Common myeloid progenitor, CD34-positive (primary cell): ENCODE measurements around the gene GRAMD1B.
A peak's percentile ranks its signal among the peaks of the same experiment; 100 is the strongest.
"Not testable (repeated sequence)": the region's sequence is repeated elsewhere in the genome, so short reads cannot be mapped to it uniquely, and the experiment has no call there.

Source experiments
- CTCF ChIA-PET: fragments of 350-600 bp; sonication (Branson Sonifier 250); formaldehyde crosslinking; loops from one replicate; lab custom pipeline; 2021; ENCODE audit warnings: antibody characterized with exemption; lab: Charles Lee
- POLR2A ChIA-PET: fragments of 350-600 bp; sonication (Branson Sonifier 250); formaldehyde crosslinking; loops from one replicate; lab custom pipeline; 2021; ENCODE audit warnings: antibody characterized with exemption; lab: Charles Lee
- DNase-seq, 3 donors: peaks; one replicate each; pipeline versions ENCODE4 v3.0.0 to v3.0.0-alpha.2; 2013
- H3K27ac ChIP-seq, 2 experiments: 1 replicate in 1 of 2; 2 replicates in 1 of 2; pipeline ENCODE4 v1.7.0; 2013; ENCODE audit warnings: inconsistent platforms in 2 of 2, low read length in 2 of 2, mild to moderate bottlenecking in 2 of 2, low read depth in 1 of 2, moderate library complexity in 1 of 2; ENCODE audit not compliant: severe bottlenecking in 2 of 2, insufficient read depth in 1 of 2, poor library complexity in 1 of 2
- H3K27me3 ChIP-seq, 5 experiments: replicated peaks in 2 of 5; 1 replicate in 3 of 5; 2 replicates in 2 of 5; pipeline versions ENCODE4 v1.6.1 to v1.7.0; 2013; ENCODE audit warnings: low read length in 4 of 5, mild to moderate bottlenecking in 2 of 5, moderate library complexity in 2 of 5, inconsistent platforms in 1 of 5; ENCODE audit not compliant: insufficient read depth in 5 of 5, control insufficient read depth in 4 of 5
- H3K36me3 ChIP-seq, 4 experiments: 1 replicate in 2 of 4; 2 replicates in 2 of 4; pipeline versions ENCODE4 v1.6.1 to v1.7.0; 2013; ENCODE audit warnings: low read length in 3 of 4, control low read depth in 1 of 4, mild to moderate bottlenecking in 1 of 4; ENCODE audit not compliant: control insufficient read depth in 4 of 4, insufficient read depth in 4 of 4
- H3K4me1 ChIP-seq, 4 experiments: 1 replicate in 3 of 4; 2 replicates in 1 of 4; pipeline versions ENCODE4 v1.6.1 to v1.7.1; 2013; ENCODE audit warnings: low read length in 3 of 4, mild to moderate bottlenecking in 3 of 4, control low read depth in 1 of 4, inconsistent platforms in 1 of 4, moderate library complexity in 1 of 4; ENCODE audit not compliant: control insufficient read depth in 4 of 4, insufficient read depth in 4 of 4; ENCODE audit errors: control extremely low read depth in 1 of 4
- H3K4me3 ChIP-seq, 7 experiments: 1 replicate in 4 of 7; 2 replicates in 3 of 7; pipeline versions ENCODE4 v1.5.1 to v1.7.0; 2013; ENCODE audit warnings: mild to moderate bottlenecking in 7 of 7, low read length in 6 of 7, moderate library complexity in 6 of 7, inconsistent platforms in 2 of 7, low read depth in 2 of 7, control low read depth in 1 of 7; ENCODE audit not compliant: insufficient read depth in 4 of 7, control insufficient read depth in 1 of 7; ENCODE audit errors: extremely low read depth in 1 of 7
- H3K9me3 ChIP-seq, 5 experiments: 1 replicate in 4 of 5; 2 replicates in 1 of 5; pipeline versions ENCODE4 v1.6.1 to v1.7.1; 2013; ENCODE audit warnings: low read length in 4 of 5, mild to moderate bottlenecking in 2 of 5, inconsistent platforms in 1 of 5, low read depth in 1 of 5, moderate library complexity in 1 of 5; ENCODE audit not compliant: control insufficient read depth in 4 of 5, insufficient read depth in 2 of 5; ENCODE audit errors: control extremely low read depth in 1 of 5
- WGBS: methylation state at CpG from one replicate; pipeline ENCODE4 v1.1.5; 2013; ENCODE audit not compliant: insufficient coverage; 5-methylcytosine and 5-hydroxymethylcytosine counted together

Gene GRAMD1B

GRCh38 chr11:123659311-123659710, 229.2 kb downstream of the GRAMD1B start:
- POLR2A ChIA-PET, result no interaction called here
- Histone ChIP-seq H3K27me3 (peaks cover 0 to 17% (median 7%) of the 10 kb centered on the region in 5 experiments), H3K27ac (no peak overlapping the region), H3K4me3 (no peak overlapping the region), H3K4me1 (peaks cover 0 to 9% (median 6%) of the 10 kb centered on the region in 4 experiments), H3K9me3 (peaks cover 0 to 5% (median 2%) of the 10 kb centered on the region in 5 experiments), H3K36me3 (no peaks in the 10 kb centered on the region)
- 67% methylated on average over 1 of the region's 2 CpGs for WGBS
- DNase-seq, result no peak
- CTCF ChIA-PET, result no interaction called here

GRCh38 chr11:123659965-123660364, 229.9 kb downstream of the GRAMD1B start:
- POLR2A ChIA-PET, H3K4me3 ChIP-seq, H3K36me3 ChIP-seq, CTCF ChIA-PET, H3K9me3 ChIP-seq, H3K27ac ChIP-seq, H3K4me1 ChIP-seq: not testable (repeated sequence)
- no CpG with 5 or more reads among the region's 3 CpGs for WGBS
- peaks cover 0 to 10% (median 7%) of the 10 kb centered on the region in 5 experiments for H3K27me3 ChIP-seq
- peak in 2 of 3 donors; percentile 72 to 80 for DNase-seq

GRCh38 chr11:123665306-123665705, 235.2 kb downstream of the GRAMD1B start:
- Histone ChIP-seq H3K4me3 (no peak overlapping the region), H3K9me3 (peaks cover 0 to 4% (median 0%) of the 10 kb centered on the region in 5 experiments), H3K36me3 (no peaks in the 10 kb centered on the region), H3K4me1 (no peaks in the 10 kb centered on the region), H3K27me3 (no peaks in the 10 kb centered on the region), H3K27ac (no peak overlapping the region)
- no peak for DNase-seq
- CTCF ChIA-PET, result no interaction called here
- POLR2A ChIA-PET, result no interaction called here
- WGBS, result no CpG with 5 or more reads among the region's 1 CpG

GRCh38 chr11:123670081-123670480, 240.0 kb downstream of the GRAMD1B start:
- CTCF ChIA-PET, result no interaction called here
- Histone ChIP-seq H3K4me3 (no peak overlapping the region), H3K36me3 (no peaks in the 10 kb centered on the region), H3K27me3 (peaks cover 0 to 4% (median 0%) of the 10 kb centered on the region in 5 experiments), H3K4me1 (no peaks in the 10 kb centered on the region), H3K9me3 (no peaks in the 10 kb centered on the region), H3K27ac (no peak overlapping the region)
- POLR2A ChIA-PET, result no interaction called here
- 100% methylated on average over 1 of the region's 1 CpG for WGBS
- no peak for DNase-seq

GRCh38 chr11:123671534-123671933, 241.5 kb downstream of the GRAMD1B start:
- Histone ChIP-seq H3K4me1 (no peaks in the 10 kb centered on the region), H3K9me3 (no peaks in the 10 kb centered on the region), H3K27ac (no peak overlapping the region), H3K27me3 (peaks cover 0 to 4% (median 0%) of the 10 kb centered on the region in 5 experiments), H3K4me3 (no peak overlapping the region), H3K36me3 (no peaks in the 10 kb centered on the region)
- ChIA-PET POLR2A (no interaction called here), CTCF (no interaction called here)
- WGBS, result 82% methylated on average over 9 of the region's 9 CpGs
- DNase-seq, result no peak

- POLR2A ChIA-PET, result no interaction called here
- 100% methylated on average over 3 of the region's 5 CpGs for WGBS
- CTCF ChIA-PET, result no interaction called here
- no peaks in the 10 kb centered on the region for H3K4me1 ChIP-seq
- H3K36me3 ChIP-seq, result no peaks in the 10 kb centered on the region
- H3K9me3 ChIP-seq, result no peaks in the 10 kb centered on the region
- H3K4me3 ChIP-seq, result no peak overlapping the region
- peaks cover 0 to 4% (median 0%) of the 10 kb centered on the region in 5 experiments for H3K27me3 ChIP-seq
- no peak overlapping the region for H3K27ac ChIP-seq
- DNase-seq, result no peak
Measured at GRCh38 chr11:123672568-123672967, 242.5 kb downstream of the GRAMD1B start.

GRCh38 chr11:123674297-123674696, 244.2 kb downstream of the GRAMD1B start:
- Histone ChIP-seq H3K36me3 (no peaks in the 10 kb centered on the region), H3K27me3 (peaks cover 0 to 5% (median 0%) of the 10 kb centered on the region in 5 experiments), H3K4me1 (no peaks in the 10 kb centered on the region), H3K27ac (no peak overlapping the region), H3K4me3 (no peak overlapping the region), H3K9me3 (no peaks in the 10 kb centered on the region)
- POLR2A ChIA-PET, result interaction anchor here (0.7 kb wide), 1 partner anchor 407 kb away, joined by 5 read pairs; no protein-coding TSS in a partner anchor
- WGBS, result no CpG with 5 or more reads among the region's 2 CpGs
- no peak for DNase-seq
- CTCF ChIA-PET, result interaction anchor here (1.8 kb wide), 1 partner anchor 30 kb away, joined by 5 read pairs; no protein-coding TSS in a partner anchor
